Osteoblast (primary cell): ENCODE measurements around the gene UTF1. TPM values are rescaled to one million over a fixed set of nuclear protein-coding genes. Genes with fewer than 3 reads are reported as not detected.
A peak's percentile ranks its signal among the peaks of the same experiment; 100 is the strongest.

Source experiments
- DNase-seq: peaks from one replicate; pipeline ENCODE4 v3.0.0; 2011; ENCODE audit warnings: low spot score, mixed read lengths; ENCODE audit not compliant: insufficient read length; ENCODE audit errors: missing footprints
- H2AFZ ChIP-seq: 2 replicates; pipeline ENCODE4 v1.6.0; 2011; ENCODE audit warnings: mild to moderate bottlenecking, low read length
- H3K27ac ChIP-seq: 2 replicates; pipeline ENCODE4 v1.5.1; 2011; ENCODE audit warnings: mild to moderate bottlenecking, low read depth, low read length, moderate library complexity
- H3K27me3 ChIP-seq: 2 replicates; pipeline ENCODE4 v1.6.0; 2012; ENCODE audit warnings: mild to moderate bottlenecking, control low read depth, inconsistent platforms, low read length, moderate library complexity; ENCODE audit not compliant: insufficient read depth
- H3K36me3 ChIP-seq: 2 replicates; pipeline ENCODE4 v1.5.1; 2011; ENCODE audit warnings: mild to moderate bottlenecking, low read length, control low read depth, moderate library complexity; ENCODE audit not compliant: insufficient read depth
- H3K4me1 ChIP-seq: 2 replicates; pipeline ENCODE4 v1.5.1; 2011; ENCODE audit warnings: mild to moderate bottlenecking, low read length, control low read depth, moderate library complexity; ENCODE audit not compliant: insufficient read depth
- H3K4me2 ChIP-seq: 2 replicates; pipeline ENCODE4 v1.6.0; 2011; ENCODE audit warnings: mild to moderate bottlenecking, low read length; ENCODE audit not compliant: insufficient read depth
- H3K4me3 ChIP-seq: fragments of 200-600 bp; sonication (generic); 3 replicates; pipeline ENCODE4 v1.5.1; 2012; ENCODE audit warnings: mild to moderate bottlenecking, low read length, inconsistent platforms; ENCODE audit not compliant: insufficient read depth
- H3K79me2 ChIP-seq: 2 replicates; pipeline ENCODE4 v1.6.0; 2012; ENCODE audit warnings: mild to moderate bottlenecking, low read length, control low read depth, inconsistent platforms; ENCODE audit not compliant: insufficient read depth
- H3K9me3 ChIP-seq: 2 replicates; pipeline ENCODE4 v1.5.1; 2011; ENCODE audit warnings: low read depth, low read length, control low read depth
- H4K20me1 ChIP-seq: 2 replicates; pipeline ENCODE4 v1.6.0; 2012; ENCODE audit warnings: mild to moderate bottlenecking, low read length, control low read depth; ENCODE audit not compliant: insufficient read depth
- CTCF ChIP-seq: IDR thresholded peaks from 2 replicates; pipeline ENCODE4 v1.5.1; 2011; ENCODE audit warnings: mild to moderate bottlenecking, low read depth, low read length, moderate library complexity; ENCODE audit errors: extremely low read depth
- total RNA-seq: library from RNA; depleted of rRNA; stranded (reverse); fragments of >200 nt; gene quantifications from 2 replicates; pipeline ENCODE4 v1.2.3, GENCODE V29; 2012

Gene UTF1
- total RNA-seq, 1 donor: not detected

GRCh38 chr10:133276100-133276434, 46.0 kb downstream of the UTF1 start:
- Histone ChIP-seq H3K4me2 (no peak overlapping the region), H2AFZ (no peak overlapping the region), H3K36me3 (peaks cover 11% of the 10 kb centered on the region), H4K20me1 (peaks cover 10% of the 10 kb centered on the region), H3K27ac (no peak overlapping the region), H3K4me1 (no peaks in the 10 kb centered on the region), H3K27me3 (peaks cover 19% of the 10 kb centered on the region), H3K79me2 (no peaks in the 10 kb centered on the region), H3K4me3 (no peak overlapping the region), H3K9me3 (no peaks in the 10 kb centered on the region)
- TF ChIP-seq CTCF: no peak
- peak; percentile 91 for DNase-seq

DNA sequence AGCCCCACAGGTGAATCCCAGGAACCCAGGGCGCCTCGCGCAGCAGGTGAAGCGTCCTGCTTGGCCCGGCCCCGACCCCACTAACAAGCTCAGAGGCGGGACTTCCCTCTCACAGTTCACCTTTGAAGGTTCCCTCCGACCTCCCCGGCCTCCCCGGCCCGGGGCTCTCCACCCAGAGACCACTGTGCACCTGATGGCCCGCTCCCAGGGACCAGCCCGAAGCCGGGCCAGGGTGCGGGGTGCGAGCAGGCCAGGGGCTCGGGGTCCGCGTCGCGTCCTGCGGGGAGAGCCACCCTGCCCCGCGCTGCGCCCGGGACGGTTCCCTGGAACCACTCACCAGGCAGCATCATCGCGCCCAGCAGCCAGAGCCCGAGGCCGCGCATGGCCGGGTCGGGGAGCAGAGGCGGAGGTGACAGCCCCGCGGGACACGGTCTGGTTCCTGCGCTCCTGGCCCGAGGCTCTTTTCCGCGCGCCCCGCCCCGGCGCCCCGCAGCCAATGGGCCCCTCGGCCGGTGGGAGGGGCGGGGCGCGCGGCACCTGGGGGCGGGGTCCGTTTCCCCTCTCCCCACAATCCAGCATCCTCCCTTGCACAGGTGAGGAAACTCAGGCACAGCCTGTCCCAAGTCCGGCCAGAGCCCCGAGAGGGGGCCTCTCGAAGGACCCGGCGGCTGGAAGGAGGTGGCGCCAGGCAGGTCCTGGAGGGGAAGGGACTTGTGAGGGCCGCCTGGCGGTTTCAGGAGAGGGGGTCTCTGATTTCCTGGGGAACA, 46.6 kb downstream of the UTF1 start, which contains the start of gene ADAM8:
ADAM8 (minus strand) TSS at position 434 of the 767 bp plus-strand sequence; CDS start at position 383, 51 bp downstream.
- H3K4me3 ChIP-seq: no peak within 1 kb of the TSS
- no peak within 1 kb of the TSS for H3K4me2 ChIP-seq
- no peak within 1 kb of the TSS for H2AFZ ChIP-seq
- DNase-seq: peak; percentile 95
- TF ChIP-seq CTCF: no peak
- H3K36me3 ChIP-seq: peaks cover 11% of the 10 kb centered on the region
- H3K27ac ChIP-seq: no peak within 1 kb of the TSS
- no peaks in the 10 kb centered on the region for H3K9me3 ChIP-seq
- H4K20me1 ChIP-seq: peaks cover 10% of the 10 kb centered on the region
- H3K79me2 ChIP-seq: no peaks in the 10 kb centered on the region
- H3K27me3 ChIP-seq: peaks cover 19% of the 10 kb centered on the region
- H3K4me1 ChIP-seq: no peaks in the 10 kb centered on the region

DNA sequence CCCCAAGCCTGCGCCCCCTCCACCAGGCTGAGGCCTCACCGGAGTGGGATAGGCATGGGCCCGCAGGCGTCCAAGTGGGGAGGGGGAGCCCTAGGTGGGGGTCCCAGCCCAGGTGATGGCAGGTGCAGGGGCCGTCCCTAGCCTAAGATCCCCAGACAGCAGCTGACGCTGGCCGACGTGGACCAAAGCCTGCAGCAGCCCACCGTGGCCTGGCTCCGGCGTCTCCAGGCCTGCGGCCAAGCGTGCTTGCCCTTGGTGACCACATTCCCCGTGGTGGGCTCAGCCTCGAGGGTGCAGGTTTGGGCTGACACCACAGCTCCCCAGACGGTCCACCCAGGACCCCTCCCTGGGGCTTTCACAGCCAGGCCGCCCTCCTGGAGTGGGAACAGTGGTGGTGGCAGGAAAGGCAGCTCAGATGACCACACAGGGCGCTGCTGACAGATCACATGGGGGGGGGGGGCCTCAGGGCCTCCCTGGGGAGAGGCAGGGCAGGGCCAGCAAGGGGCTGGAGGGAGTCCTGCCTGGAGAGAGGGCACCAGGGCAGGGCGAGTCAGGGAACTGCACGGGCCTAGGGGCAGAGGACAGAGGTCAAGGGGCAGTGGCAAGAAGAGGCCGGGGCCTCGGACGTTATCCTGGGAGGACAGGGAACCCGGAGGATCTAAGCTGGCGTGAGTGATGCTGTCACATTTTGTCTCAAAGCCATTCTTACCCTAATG, 47.4 kb downstream of the UTF1 start:
- Histone ChIP-seq H3K27me3 (peaks cover 19% of the 10 kb centered on the region), H3K4me2 (no peak overlapping the region), H3K36me3 (peaks cover 11% of the 10 kb centered on the region), H3K4me3 (no peak overlapping the region), H4K20me1 (peaks cover 10% of the 10 kb centered on the region), H2AFZ (no peak overlapping the region), H3K9me3 (no peaks in the 10 kb centered on the region), H3K27ac (no peak overlapping the region), H3K79me2 (no peaks in the 10 kb centered on the region), H3K4me1 (no peaks in the 10 kb centered on the region)
- DNase-seq: peak; percentile 91
- TF ChIP-seq CTCF: no peak

DNA sequence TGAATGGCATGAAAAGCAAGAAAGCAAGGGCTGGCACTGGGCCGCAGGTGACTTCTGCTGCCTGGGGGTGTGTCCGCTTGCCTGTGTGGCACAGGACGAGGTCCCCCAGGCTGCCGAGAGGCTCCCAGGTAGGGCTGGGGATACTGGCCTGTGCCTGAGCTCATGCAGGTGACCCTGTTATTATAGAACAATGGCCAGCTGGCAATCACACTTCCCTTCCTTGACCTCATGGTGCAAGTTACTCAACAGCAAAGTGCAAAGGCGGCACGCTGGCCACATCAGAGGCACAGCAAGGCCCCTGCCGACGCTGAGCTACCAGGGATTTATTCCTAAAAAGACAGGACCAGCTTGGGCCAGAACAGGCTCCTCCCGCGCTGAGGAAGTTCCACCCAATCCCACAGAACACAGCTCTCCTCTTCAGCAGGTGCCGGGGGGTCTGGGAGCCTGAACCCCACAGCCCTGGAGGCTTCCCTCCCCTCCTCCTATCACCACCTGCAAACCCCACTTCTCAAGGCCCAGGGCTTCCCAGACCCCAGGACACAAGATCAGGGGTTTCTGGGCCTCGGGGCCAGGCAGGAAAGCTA, 48.1 kb downstream of the UTF1 start:
- H3K4me2 ChIP-seq: no peak overlapping the region

More for the DNA sequence above, 48.1 kb downstream of the UTF1 start:
- Histone ChIP-seq H3K9me3 (no peaks in the 10 kb centered on the region), H2AFZ (no peak overlapping the region), H3K27ac (no peak overlapping the region), H3K27me3 (peaks cover 19% of the 10 kb centered on the region), H4K20me1 (peaks cover 10% of the 10 kb centered on the region), H3K79me2 (no peaks in the 10 kb centered on the region), H3K4me3 (no peak overlapping the region), H3K4me1 (no peaks in the 10 kb centered on the region), H3K36me3 (peaks cover 17% of the 10 kb centered on the region)
- DNase-seq: peak; percentile 92
- no peak for TF ChIP-seq CTCF
